ENCODE results near the gene TXNRD2. TPM values are rescaled to one million over a fixed set of nuclear protein-coding genes. Genes with fewer than 3 reads are reported as not detected.
"Not testable (repeated sequence)": the region's sequence is repeated elsewhere in the genome, so short reads cannot be mapped to it uniquely, and the experiment has no call there.

Gene TXNRD2
- total RNA-seq, 2 experiments from 2014 or later, result 22.9 to 23.6 TPM

GRCh38 chr22:19843107-19843856, 98.3 kb downstream of the TXNRD2 start:
- no peak for DNase-seq
- Mint-ChIP-seq H3K36me3 (ENCODE audit: low read depth) (peaks cover 5% of the 10 kb centered on the region), H3K27me3 (ENCODE audit: low read depth) (no peaks in the 10 kb centered on the region), H3K9me3 (no peaks in the 10 kb centered on the region), H3K27ac (no peak overlapping the region), H3K4me1 (ENCODE audit: low read depth) (peaks cover 20% of the 10 kb centered on the region), H3K4me3 (no peak overlapping the region)
- intact Hi-C loops (cut with micrococcal nuclease), result no loop called here
- CTCF ChIA-PET, result no interaction called here

- H3K4me1 Mint-ChIP-seq (ENCODE audit: low read depth), result peaks cover 20% of the 10 kb centered on the region
- no peak for DNase-seq
- no peaks in the 10 kb centered on the region for H3K9me3 Mint-ChIP-seq
- CTCF ChIA-PET, result no interaction called here
- H3K36me3 Mint-ChIP-seq (ENCODE audit: low read depth), result peaks cover 4% of the 10 kb centered on the region
- no peaks in the 10 kb centered on the region for H3K27me3 Mint-ChIP-seq (ENCODE audit: low read depth)
- H3K4me3 Mint-ChIP-seq, result no peak overlapping the region
- intact Hi-C loops (cut with micrococcal nuclease), result no loop called here
- no peak overlapping the region for H3K27ac Mint-ChIP-seq
Observed at GRCh38 chr22:19842393-19843106, 99.1 kb downstream of the TXNRD2 start.

- CTCF ChIA-PET, result interaction anchor here (0.6 to 0.9 kb wide), 2 partner anchors 68 to 163 kb away, joined by 3 to 4 read pairs; no protein-coding TSS in a partner anchor
- Mint-ChIP-seq H3K27me3 (ENCODE audit: low read depth) (no peaks in the 10 kb centered on the region), H3K27ac (no peak overlapping the region), H3K4me3 (no peak overlapping the region), H3K36me3 (ENCODE audit: low read depth) (no peaks in the 10 kb centered on the region), H3K4me1 (ENCODE audit: low read depth) (peaks cover 20% of the 10 kb centered on the region), H3K9me3 (no peaks in the 10 kb centered on the region)
- no peak for DNase-seq
- intact Hi-C loops (cut with micrococcal nuclease), result no loop called here
Observed at GRCh38 chr22:19841641-19842392, 99.8 kb downstream of the TXNRD2 start.

GRCh38 chr22:19840955-19841640, 100.5 kb downstream of the TXNRD2 start:
- DNase-seq, result no peak
- Mint-ChIP-seq H3K27me3 (ENCODE audit: low read depth) (no peaks in the 10 kb centered on the region), H3K36me3 (ENCODE audit: low read depth) (peaks cover 2% of the 10 kb centered on the region), H3K4me3 (no peak overlapping the region), H3K4me1 (ENCODE audit: low read depth) (peaks cover 24% of the 10 kb centered on the region), H3K9me3 (no peaks in the 10 kb centered on the region), H3K27ac (no peak overlapping the region)
- CTCF ChIA-PET, result interaction anchor here (0.6 to 0.9 kb wide), 3 partner anchors 26 to 163 kb away, joined by 3 to 4 read pairs (median 3); no protein-coding TSS in a partner anchor
- intact Hi-C loops (cut with micrococcal nuclease), result no loop called here

- CTCF ChIA-PET, result no interaction called here
- H3K27me3 Mint-ChIP-seq (ENCODE audit: low read depth), result no peaks in the 10 kb centered on the region
- H3K4me3 Mint-ChIP-seq, result no peak overlapping the region
- H3K36me3 Mint-ChIP-seq (ENCODE audit: low read depth), result peaks cover 2% of the 10 kb centered on the region
- H3K27ac Mint-ChIP-seq, result no peak overlapping the region
- H3K4me1 Mint-ChIP-seq (ENCODE audit: low read depth), result peaks cover 18% of the 10 kb centered on the region
- intact Hi-C loops (cut with micrococcal nuclease), result no loop called here
- H3K9me3 Mint-ChIP-seq, result no peaks in the 10 kb centered on the region
- no peak for DNase-seq
Observed at GRCh38 chr22:19840059-19840458, 101.6 kb downstream of the TXNRD2 start.

- CTCF ChIA-PET, result no interaction called here
- Mint-ChIP-seq H3K9me3 (no peaks in the 10 kb centered on the region), H3K27ac (no peak overlapping the region), H3K36me3 (ENCODE audit: low read depth) (peaks cover 2% of the 10 kb centered on the region), H3K27me3 (ENCODE audit: low read depth) (no peaks in the 10 kb centered on the region), H3K4me3 (no peak overlapping the region), H3K4me1 (ENCODE audit: low read depth) (peaks cover 15% of the 10 kb centered on the region)
- intact Hi-C loops (cut with micrococcal nuclease), result no loop called here
- DNase-seq, result no peak
Observed at GRCh38 chr22:19837915-19838314, 103.7 kb downstream of the TXNRD2 start.

GRCh38 chr22:19836512-19836911, 105.1 kb downstream of the TXNRD2 start:
- Mint-ChIP-seq H3K4me1 (ENCODE audit: low read depth) (peaks cover 21% of the 10 kb centered on the region), H3K36me3 (ENCODE audit: low read depth) (peaks cover 2% of the 10 kb centered on the region), H3K27ac (no peak overlapping the region), H3K9me3 (no peaks in the 10 kb centered on the region), H3K27me3 (ENCODE audit: low read depth) (no peaks in the 10 kb centered on the region), H3K4me3 (no peak overlapping the region)
- intact Hi-C loops (cut with micrococcal nuclease), result no loop called here
- DNase-seq, result no peak
- CTCF ChIA-PET, result no interaction called here

- H3K27me3 Mint-ChIP-seq (ENCODE audit: low read depth), result no peaks in the 10 kb centered on the region
- CTCF ChIA-PET, result no interaction called here
- H3K27ac Mint-ChIP-seq, result no peak overlapping the region
- H3K9me3 Mint-ChIP-seq, result no peaks in the 10 kb centered on the region
- no peak for DNase-seq
- H3K4me3 Mint-ChIP-seq, result no peak overlapping the region
- intact Hi-C loops (cut with micrococcal nuclease), result no loop called here
- H3K36me3 Mint-ChIP-seq (ENCODE audit: low read depth), result peaks cover 2% of the 10 kb centered on the region
- H3K4me1 Mint-ChIP-seq (ENCODE audit: low read depth), result peaks cover 23% of the 10 kb centered on the region
Observed at GRCh38 chr22:19834599-19834998, 107.0 kb downstream of the TXNRD2 start.

GRCh38 chr22:19833327-19833726, 108.3 kb downstream of the TXNRD2 start:
- CTCF ChIA-PET, result interaction anchor here (0.6 to 2.3 kb wide), 2 partner anchors 75 to 103 kb away, joined by 3 to 8 read pairs; no protein-coding TSS in a partner anchor
- H3K4me3 Mint-ChIP-seq; H3K9me3 Mint-ChIP-seq; DNase-seq; H3K27ac Mint-ChIP-seq; intact Hi-C loops (cut with micrococcal nuclease); H3K27me3 Mint-ChIP-seq (ENCODE audit: low read depth); H3K36me3 Mint-ChIP-seq (ENCODE audit: low read depth): not testable (repeated sequence)
- peaks cover 23% of the 10 kb centered on the region for H3K4me1 Mint-ChIP-seq (ENCODE audit: low read depth)

- peaks cover 2% of the 10 kb centered on the region for H3K36me3 Mint-ChIP-seq (ENCODE audit: low read depth)
- CTCF ChIA-PET, result interaction anchor here (0.6 to 2.3 kb wide), 4 partner anchors 34 to 107 kb away, joined by 3 to 8 read pairs (median 4); no protein-coding TSS in a partner anchor
- no peak overlapping the region for H3K27ac Mint-ChIP-seq
- H3K4me1 Mint-ChIP-seq (ENCODE audit: low read depth), result peaks cover 23% of the 10 kb centered on the region
- intact Hi-C loops (cut with micrococcal nuclease), result no loop called here
- no peak overlapping the region for H3K4me3 Mint-ChIP-seq
- no peaks in the 10 kb centered on the region for H3K27me3 Mint-ChIP-seq (ENCODE audit: low read depth)
- no peak for DNase-seq
- H3K9me3 Mint-ChIP-seq, result no peaks in the 10 kb centered on the region
Observed at GRCh38 chr22:19832476-19833108, 109.0 kb downstream of the TXNRD2 start.

GRCh38 chr22:19831979-19832378, 109.6 kb downstream of the TXNRD2 start:
- peaks cover 23% of the 10 kb centered on the region for H3K4me1 Mint-ChIP-seq (ENCODE audit: low read depth)
- intact Hi-C loops (cut with micrococcal nuclease); H3K27me3 Mint-ChIP-seq (ENCODE audit: low read depth); H3K9me3 Mint-ChIP-seq; H3K36me3 Mint-ChIP-seq (ENCODE audit: low read depth); H3K4me3 Mint-ChIP-seq; H3K27ac Mint-ChIP-seq; DNase-seq: not testable (repeated sequence)
- CTCF ChIA-PET, result interaction anchor here (0.7 to 2.3 kb wide), 3 partner anchors 34 to 102 kb away, joined by 3 to 8 read pairs (median 6); no protein-coding TSS in a partner anchor
